Measurements from ENCODE around the gene DNAJC25.

DNA sequence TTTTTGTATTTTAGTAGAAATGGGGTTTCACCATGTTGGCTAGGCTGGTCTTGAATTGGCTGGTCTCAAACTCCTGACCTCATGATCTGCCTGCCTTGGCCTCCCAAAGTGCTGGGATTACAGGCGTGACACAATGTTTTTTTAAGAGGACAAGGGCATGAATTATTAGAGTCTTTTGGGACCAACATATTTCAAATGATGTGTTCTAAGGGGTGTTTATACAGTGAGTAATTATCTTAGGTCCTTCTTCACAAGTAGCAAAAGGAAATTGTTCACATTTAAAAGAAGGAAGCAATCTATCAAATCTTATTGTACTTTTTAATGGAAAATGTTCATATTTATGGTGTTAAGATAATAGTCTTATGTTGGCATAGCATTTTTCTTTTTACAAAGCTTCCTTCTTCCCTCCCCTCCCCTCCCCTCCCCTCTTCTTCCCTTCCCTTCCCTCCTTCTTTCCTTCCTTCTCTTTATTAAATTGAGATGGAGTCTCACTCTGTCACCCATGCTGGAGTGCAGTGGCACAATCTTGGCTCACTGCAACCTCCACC is 37.0 kb downstream of the DNAJC25 start:
- TF ChIP-seq BHLHE40 (IDR thresholded peaks at IDR 0.05; ENCODE audit: low read depth, low read length) = no peak
- TF ChIP-seq JUNB (IDR thresholded peaks at IDR 0.05) = no peak
